Esophagus (tissue), 2 donors: ENCODE data around the gene AP4E1. TPM values are rescaled to one million over a fixed set of nuclear protein-coding genes. Genes with fewer than 3 reads are reported as not detected.
"Not testable (repeated sequence)": the region's sequence is repeated elsewhere in the genome, so short reads cannot be mapped to it uniquely, and the experiment has no call there.

Experiments used
- H3K27ac ChIP-seq, 2 donors: one replicate each; pipeline ENCODE4 v1.5.1; 2013; ENCODE audit warnings: low read depth in 2 of 2, mild to moderate bottlenecking in 2 of 2, inconsistent platforms in 1 of 2, low read length in 1 of 2, moderate library complexity in 1 of 2
- H3K27me3 ChIP-seq, 2 donors: one replicate each; pipeline ENCODE4 v1.6.1; 2013; ENCODE audit warnings: low read length in 2 of 2, control low read depth in 1 of 2, mild to moderate bottlenecking in 1 of 2; ENCODE audit not compliant: insufficient read depth in 2 of 2, control insufficient read depth in 1 of 2
- H3K36me3 ChIP-seq, 2 donors: one replicate each; pipeline ENCODE4 v1.6.1; 2013; ENCODE audit warnings: low read length in 1 of 2; ENCODE audit not compliant: control insufficient read depth in 2 of 2, insufficient read depth in 2 of 2
- H3K4me1 ChIP-seq, 2 donors: one replicate each; pipeline ENCODE4 v1.6.1; 2013; ENCODE audit warnings: low read length in 1 of 2; ENCODE audit not compliant: control insufficient read depth in 2 of 2, insufficient read depth in 2 of 2
- H3K4me3 ChIP-seq, 2 donors: one replicate each; pipeline ENCODE4 v1.5.1; 2013; ENCODE audit warnings: low read length in 2 of 2, mild to moderate bottlenecking in 2 of 2, low read depth in 1 of 2, moderate library complexity in 1 of 2
- H3K9me3 ChIP-seq, 2 donors: one replicate each; pipeline ENCODE4 v1.6.1; 2013; ENCODE audit warnings: mild to moderate bottlenecking in 2 of 2, low read depth in 1 of 2, low read length in 1 of 2, moderate library complexity in 1 of 2; ENCODE audit not compliant: control insufficient read depth in 2 of 2, insufficient read depth in 1 of 2
- WGBS, 2 donors: extraction: QIAGEN DNeasy Blood & Tissue Kit; methylation state at CpG; one replicate each; pipeline ENCODE4 v1.1.7; 2013; 5-methylcytosine and 5-hydroxymethylcytosine counted together
- polyA plus RNA-seq, 2 donors: library from polyadenylated mRNA; stranded (reverse); fragments of 200-250 nt; gene quantifications; one replicate each; pipeline ENCODE4 v1.2.3, GENCODE V29; 2013
- donor health status: healthy with polysubstance abuse.
- donor health status: Bipolar disorder and iron deficiency.

Gene AP4E1
- 1 to 10 TPM; 2.8 to 3.8 TPM for polyA plus RNA-seq

- H3K27ac ChIP-seq: peak within 1 kb of the TSS; percentile 92 to 93
- H3K27me3 ChIP-seq: no peaks in the 10 kb centered on the region
- peaks cover 0 to 5% of the 10 kb centered on the region in 2 donors for H3K4me1 ChIP-seq
- peak within 1 kb of the TSS; percentile 78 to 90 for H3K4me3 ChIP-seq
- H3K36me3 ChIP-seq: no peaks in the 10 kb centered on the region
- WGBS, 2 donors: 0 to 1% methylated on average over 100 of the region's 100 CpGs
- H3K9me3 ChIP-seq: no peaks in the 10 kb centered on the region
Measured at GRCh38 chr15:50908209-50909009, at the start of gene AP4E1. Gene AP4E1, plus strand, starts transcription at chr15:50908683. Its CDS starts 96 bp downstream, at chr15:50908779.

- Histone ChIP-seq H3K4me1 (no peaks in the 10 kb centered on the region), H3K9me3 (no peaks in the 10 kb centered on the region), H3K27me3 (no peaks in the 10 kb centered on the region), H3K36me3 (no peaks in the 10 kb centered on the region), H3K27ac (no peak overlapping the region), H3K4me3 (no peak overlapping the region)
- WGBS, 2 donors: 90 to 93% methylated on average over 5 of the region's 5 CpGs
Measured at GRCh38 chr15:50860824-50861223, 47.7 kb upstream of the AP4E1 start.

GRCh38 chr15:50862553-50862952 is 45.9 kb upstream of the AP4E1 start:
- Histone ChIP-seq H3K4me3 (no peak overlapping the region), H3K36me3 (no peaks in the 10 kb centered on the region), H3K9me3 (no peaks in the 10 kb centered on the region), H3K27ac (no peak overlapping the region), H3K27me3 (no peaks in the 10 kb centered on the region), H3K4me1 (no peaks in the 10 kb centered on the region)

- no peaks in the 10 kb centered on the region for H3K9me3 ChIP-seq
- no peak overlapping the region for H3K4me3 ChIP-seq
- 83 to 93% methylated on average over 1 of the region's 1 CpG for WGBS, 2 donors
- H3K27me3 ChIP-seq: no peaks in the 10 kb centered on the region
- H3K27ac ChIP-seq: no peak overlapping the region
- no peaks in the 10 kb centered on the region for H3K36me3 ChIP-seq
- no peaks in the 10 kb centered on the region for H3K4me1 ChIP-seq
Measured at GRCh38 chr15:50864873-50865272, 43.6 kb upstream of the AP4E1 start.

- Histone ChIP-seq H3K4me3 (no peak overlapping the region), H3K9me3 (no peaks in the 10 kb centered on the region), H3K4me1 (no peaks in the 10 kb centered on the region), H3K27ac (no peak overlapping the region), H3K36me3 (no peaks in the 10 kb centered on the region), H3K27me3 (no peaks in the 10 kb centered on the region)
- WGBS, 2 donors: 78 to 81% methylated on average over 5 of the region's 5 CpGs
Measured at GRCh38 chr15:50865515-50866353, 42.7 kb upstream of the AP4E1 start.

GRCh38 chr15:50871832-50872231 is 36.7 kb upstream of the AP4E1 start:
- Histone ChIP-seq H3K4me1 (no peaks in the 10 kb centered on the region), H3K27me3 (no peaks in the 10 kb centered on the region), H3K27ac (no peak overlapping the region), H3K9me3 (no peaks in the 10 kb centered on the region), H3K36me3 (no peaks in the 10 kb centered on the region), H3K4me3 (no peak overlapping the region)
- 84 to 85% methylated on average over 1 of the region's 1 CpG for WGBS, 2 donors

- Histone ChIP-seq H3K27me3 (no peaks in the 10 kb centered on the region), H3K9me3 (no peaks in the 10 kb centered on the region), H3K4me1 (no peaks in the 10 kb centered on the region), H3K4me3 (no peak overlapping the region), H3K27ac (no peak overlapping the region), H3K36me3 (no peaks in the 10 kb centered on the region)
- WGBS, 2 donors: 80% methylated on average over 3 of the region's 3 CpGs
Measured at GRCh38 chr15:50872832-50873426, 35.6 kb upstream of the AP4E1 start.

- 56 to 59% methylated on average over 9 of the region's 9 CpGs for WGBS, 2 donors
- H3K4me1 ChIP-seq: no peaks in the 10 kb centered on the region
- H3K27ac ChIP-seq: no peak overlapping the region
- H3K27me3 ChIP-seq: no peaks in the 10 kb centered on the region
- no peak overlapping the region for H3K4me3 ChIP-seq
- no peaks in the 10 kb centered on the region for H3K9me3 ChIP-seq
- no peaks in the 10 kb centered on the region for H3K36me3 ChIP-seq
Measured at GRCh38 chr15:50873935-50874361, 34.5 kb upstream of the AP4E1 start.

GRCh38 chr15:50875238-50875637 is 33.2 kb upstream of the AP4E1 start:
- H3K27me3 ChIP-seq, H3K9me3 ChIP-seq, H3K36me3 ChIP-seq, H3K4me3 ChIP-seq, H3K27ac ChIP-seq, H3K4me1 ChIP-seq: not testable (repeated sequence)
- WGBS, 2 donors: 90 to 92% methylated on average over 3 of the region's 3 CpGs
